ENCODE measurements around the gene ABL2.
"Not testable (repeated sequence)": the region's sequence is repeated elsewhere in the genome, so short reads cannot be mapped to it uniquely, and the experiment has no call there.

Gene ABL2

DNA sequence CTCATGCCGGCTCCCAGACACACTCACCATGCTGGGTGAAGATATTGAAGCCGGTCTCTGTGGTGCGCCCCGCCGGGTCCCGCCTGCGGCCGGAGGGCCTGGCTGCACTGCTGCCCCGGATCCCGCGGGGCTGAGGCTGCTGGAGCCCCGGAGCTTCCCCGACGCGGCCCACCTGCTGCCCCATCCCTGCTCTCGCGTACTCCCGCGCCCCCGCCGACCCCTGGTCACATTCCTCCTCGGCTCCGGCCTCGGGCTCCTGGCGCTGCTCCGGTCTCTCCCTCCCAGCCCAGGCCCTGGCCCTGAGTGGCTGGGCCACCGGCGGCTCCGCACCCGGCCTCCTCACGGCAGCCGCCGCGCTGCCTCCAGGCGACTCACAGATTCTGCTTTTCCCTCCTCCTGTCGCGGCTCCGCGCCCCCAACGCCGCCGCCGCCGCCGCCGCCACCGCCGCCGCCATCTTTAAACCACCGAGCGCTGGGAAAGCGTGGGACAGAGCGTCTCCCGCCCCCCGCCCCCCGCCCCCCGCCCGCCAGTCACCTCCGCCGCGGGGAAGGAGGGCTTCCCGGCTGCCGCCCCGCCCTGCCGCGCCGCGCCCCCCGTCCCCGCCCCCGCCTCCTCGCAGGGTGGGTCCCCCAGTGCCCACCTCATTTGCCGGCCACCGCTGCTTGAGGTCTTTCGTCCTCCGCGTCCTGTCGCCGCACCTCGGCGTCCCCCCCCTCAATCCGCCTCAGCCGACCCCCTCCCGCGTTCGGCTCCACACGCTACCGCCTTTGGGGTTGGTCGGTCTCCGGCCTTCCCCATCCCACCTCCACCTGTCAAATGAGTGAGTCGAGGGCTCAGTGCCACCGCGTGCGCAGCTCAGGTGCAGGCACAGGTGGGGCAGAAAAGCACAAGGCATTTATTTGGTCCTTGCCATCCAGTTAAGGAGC is at the start of gene ABL2:
TSS of gene ABL2 (minus strand) at position 464 of the 927 bp plus-strand sequence. CDS start at position 184, 280 bp downstream.
- TF ChIP-seq GATA1 (IDR thresholded peaks at IDR 0.05; ENCODE audit: low read depth, low read length): no peak
- no peak for TF ChIP-seq POLR2A (IDR thresholded peaks at IDR 0.05; ENCODE audit: low read length)
- peak; percentile 49 to 62 for DNase-seq

DNA sequence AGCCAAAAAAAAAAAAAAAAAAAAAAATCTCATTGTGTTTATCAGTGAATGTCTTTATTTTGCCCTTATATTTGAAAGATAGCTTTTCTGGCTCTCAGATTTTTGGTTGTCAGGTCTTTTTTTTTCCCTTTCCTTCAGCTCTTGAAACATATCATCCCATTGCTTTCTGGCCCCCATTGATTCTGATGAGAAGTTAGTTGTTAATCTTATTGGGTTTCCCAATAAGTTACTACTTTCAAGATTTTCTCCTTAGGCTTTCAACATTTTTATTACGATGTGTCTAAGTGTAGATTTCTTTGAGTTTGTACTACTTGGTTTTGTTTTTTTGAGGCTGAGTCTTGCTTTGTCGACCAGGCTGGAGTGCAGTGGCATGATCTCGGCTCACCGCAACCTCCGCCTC is 49.4 kb upstream of the ABL2 start:
- no peak for TF ChIP-seq GATA1 (IDR thresholded peaks at IDR 0.05; ENCODE audit: low read depth, low read length)
- no peak for TF ChIP-seq POLR2A (IDR thresholded peaks at IDR 0.05; ENCODE audit: low read length)
- no peak for DNase-seq

DNA sequence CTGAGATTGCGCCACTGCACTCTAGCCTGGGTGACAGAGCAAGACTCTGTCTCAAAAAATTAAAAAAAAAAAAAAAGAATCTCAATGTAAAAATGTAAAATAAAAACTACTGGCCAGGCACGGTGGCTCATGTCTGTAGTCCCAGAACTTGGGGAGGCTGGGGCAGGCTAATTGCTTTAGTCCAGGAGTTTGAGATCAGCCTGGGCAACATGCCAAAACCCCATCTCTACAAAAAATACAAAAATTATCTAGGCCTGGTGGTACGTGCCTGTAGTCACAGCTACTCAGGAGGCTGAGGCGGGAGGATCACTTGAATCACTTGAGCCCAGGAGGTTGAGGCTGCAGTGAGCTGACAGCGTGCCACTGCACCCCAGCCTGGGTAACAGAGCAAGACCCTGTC is 44.9 kb upstream of the ABL2 start:
- DNase-seq: not testable (repeated sequence)

DNA sequence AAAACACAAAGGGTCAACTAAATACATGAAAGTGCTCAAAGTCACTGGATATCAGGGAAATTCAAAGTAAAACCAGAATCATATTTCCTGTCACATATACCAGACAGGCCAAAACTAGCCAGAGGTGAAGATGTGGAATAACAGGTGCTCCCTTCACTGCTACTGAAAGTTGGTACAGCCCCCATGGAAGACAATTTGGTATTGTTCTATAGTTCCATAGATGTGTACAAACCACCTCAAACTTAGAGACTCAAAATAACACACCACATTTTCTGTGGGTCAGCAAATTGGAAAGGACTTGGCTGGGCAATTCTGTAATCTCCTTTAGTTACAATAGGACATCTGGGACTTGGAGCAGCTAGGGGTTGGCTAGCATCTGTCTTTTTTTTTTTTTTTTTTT is 39.6 kb upstream of the ABL2 start:
- no peak for DNase-seq
- no peak for TF ChIP-seq POLR2A (IDR thresholded peaks at IDR 0.05; ENCODE audit: low read length)

DNA sequence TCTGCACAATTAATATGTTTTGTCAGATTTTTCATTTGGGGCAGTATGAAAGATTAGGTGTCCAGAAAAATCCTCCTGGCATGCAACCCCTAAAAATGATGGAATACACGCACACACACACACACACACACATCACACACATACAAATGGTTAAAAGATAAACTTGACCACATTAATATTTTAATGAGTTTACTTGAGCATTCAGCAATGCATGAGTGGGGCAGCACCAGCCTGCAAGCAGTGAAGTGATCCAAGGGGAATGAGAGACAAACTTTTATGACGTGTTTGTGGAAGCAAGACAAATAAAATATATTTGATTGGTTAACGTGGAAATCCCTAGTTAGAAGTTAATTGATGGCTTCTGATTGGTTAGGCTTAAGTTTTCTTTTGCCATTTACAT is 35.0 kb upstream of the ABL2 start:
- TF ChIP-seq GATA1 (IDR thresholded peaks at IDR 0.05; ENCODE audit: low read depth, low read length): no peak
- TF ChIP-seq POLR2A (IDR thresholded peaks at IDR 0.05; ENCODE audit: low read length): no peak

DNA sequence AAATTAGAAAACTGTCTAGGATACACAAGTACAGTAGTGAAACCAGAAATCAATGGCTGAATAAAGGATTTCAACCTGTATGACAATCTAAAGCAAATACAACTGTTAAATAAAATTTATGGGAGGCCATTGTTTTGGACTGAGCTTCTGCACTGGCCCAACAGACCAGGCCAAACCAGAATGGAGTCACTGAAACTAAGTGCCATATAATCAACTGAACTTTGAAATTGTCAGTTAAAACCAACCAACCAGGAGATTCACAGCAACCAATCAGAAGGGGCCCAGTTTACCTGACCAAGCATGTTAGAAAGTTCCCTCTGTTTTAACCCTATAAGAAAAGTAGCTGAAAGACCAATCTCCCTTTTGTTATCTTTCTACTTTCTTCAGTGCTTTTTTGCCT is 33.6 kb upstream of the ABL2 start:
- TF ChIP-seq POLR2A (IDR thresholded peaks at IDR 0.05; ENCODE audit: low read length) (no peak), GATA1 (IDR thresholded peaks at IDR 0.05; ENCODE audit: low read depth, low read length) (no peak)
- no peak for DNase-seq

More for the DNA sequence above, 35.0 kb upstream of the ABL2 start:
- DNase-seq: no peak

DNA sequence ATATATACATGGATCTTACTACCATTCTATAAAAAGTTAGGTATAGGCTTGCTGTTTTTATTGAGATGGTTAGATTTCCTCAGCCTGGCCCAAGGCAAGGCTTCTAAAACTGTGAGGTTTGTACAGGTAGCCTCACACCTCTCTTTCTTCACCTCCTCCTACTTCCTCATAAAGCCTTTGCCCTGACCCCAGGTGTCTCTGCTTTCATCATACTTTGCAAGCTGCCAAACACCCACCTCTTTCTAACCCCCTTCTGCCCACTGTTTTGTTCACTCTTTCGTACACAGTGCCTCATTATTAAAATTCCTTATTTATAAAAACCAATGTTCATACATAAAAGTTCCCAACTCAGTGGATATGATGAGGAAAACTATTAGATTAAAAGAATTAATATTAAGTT is 32.7 kb upstream of the ABL2 start:
- no peak for DNase-seq
- no peak for TF ChIP-seq POLR2A (IDR thresholded peaks at IDR 0.05; ENCODE audit: low read length)
- no peak for TF ChIP-seq GATA1 (IDR thresholded peaks at IDR 0.05; ENCODE audit: low read depth, low read length)

DNA sequence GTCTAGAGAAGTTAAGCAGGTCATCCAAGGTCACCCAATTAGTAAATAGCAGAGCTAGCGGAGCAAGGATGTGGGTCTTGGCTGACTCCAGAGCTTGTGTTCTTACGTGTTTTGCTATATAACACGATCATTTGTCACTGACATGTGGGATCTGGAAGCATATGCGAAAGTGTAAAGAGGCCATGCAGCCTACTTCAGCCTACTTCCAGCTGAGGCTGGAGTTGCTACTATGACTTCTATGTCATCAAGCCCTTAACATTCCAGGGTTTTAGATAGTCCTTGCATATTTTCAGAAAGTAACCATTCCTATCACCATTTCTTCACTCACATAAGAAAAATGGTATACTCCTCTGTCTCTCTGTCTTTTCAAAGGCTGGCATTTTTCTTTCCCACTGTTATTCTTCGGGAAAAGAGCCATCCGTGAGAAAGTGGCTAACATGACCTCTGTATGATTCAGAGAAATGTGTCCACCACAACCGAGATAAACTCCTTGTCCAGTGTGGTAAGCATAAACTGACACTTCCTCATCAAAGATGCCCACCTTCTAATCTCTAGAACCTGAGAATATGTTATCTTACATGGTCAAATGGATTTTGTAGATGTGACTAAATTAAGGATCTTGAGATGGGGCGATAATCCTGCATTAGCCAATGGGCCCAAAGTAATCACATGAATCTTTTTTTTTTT is 24.0 kb upstream of the ABL2 start:
- TF ChIP-seq POLR2A (IDR thresholded peaks at IDR 0.05; ENCODE audit: low read length): no peak
- no peak for TF ChIP-seq GATA1 (IDR thresholded peaks at IDR 0.05; ENCODE audit: low read depth, low read length)
- DNase-seq: no peak

- no peak for DNase-seq
- TF ChIP-seq POLR2A (IDR thresholded peaks at IDR 0.05; ENCODE audit: low read length) (no peak), GATA1 (IDR thresholded peaks at IDR 0.05; ENCODE audit: low read depth, low read length) (no peak)
Observed at GRCh38 chr1:179252606-179253005, 23.1 kb upstream of the ABL2 start.

- TF ChIP-seq POLR2A (IDR thresholded peaks at IDR 0.05; ENCODE audit: low read length): no peak
- no peak for TF ChIP-seq GATA1 (IDR thresholded peaks at IDR 0.05; ENCODE audit: low read depth, low read length)
- DNase-seq: peak in 1 of 2 experiments; percentile 15
Observed at GRCh38 chr1:179251675-179252074, 22.2 kb upstream of the ABL2 start.

GRCh38 chr1:179247923-179248322 is 18.4 kb upstream of the ABL2 start:
- no peak for DNase-seq
- no peak for TF ChIP-seq POLR2A (IDR thresholded peaks at IDR 0.05; ENCODE audit: low read length)
- no peak for TF ChIP-seq GATA1 (IDR thresholded peaks at IDR 0.05; ENCODE audit: low read depth, low read length)

DNA sequence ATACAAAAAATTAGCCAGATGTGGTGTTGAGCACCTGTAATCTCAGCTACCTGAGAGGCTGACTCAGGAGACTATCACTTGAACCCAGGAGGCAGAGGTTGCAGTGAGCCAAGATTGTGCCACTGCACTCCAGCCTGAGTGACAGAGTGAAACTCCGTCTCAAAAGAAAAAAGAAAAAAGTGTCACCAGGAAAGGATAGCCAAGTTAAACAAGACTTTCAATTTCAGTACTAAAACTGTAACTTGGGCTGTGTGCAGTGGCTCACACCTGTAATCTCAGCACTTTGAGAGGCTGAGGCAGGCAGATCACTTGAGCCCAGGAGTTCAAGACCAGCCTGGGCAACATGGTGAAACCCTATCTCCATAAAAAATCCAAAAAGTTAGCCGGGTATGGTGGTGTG is 15.9 kb upstream of the ABL2 start:
- DNase-seq: not testable (repeated sequence)

- TF ChIP-seq POLR2A (IDR thresholded peaks at IDR 0.05; ENCODE audit: low read length) (no peak), GATA1 (IDR thresholded peaks at IDR 0.05; ENCODE audit: low read depth, low read length) (no peak)
- DNase-seq: no peak
Observed at GRCh38 chr1:179241530-179242097, 12.1 kb upstream of the ABL2 start.

DNA sequence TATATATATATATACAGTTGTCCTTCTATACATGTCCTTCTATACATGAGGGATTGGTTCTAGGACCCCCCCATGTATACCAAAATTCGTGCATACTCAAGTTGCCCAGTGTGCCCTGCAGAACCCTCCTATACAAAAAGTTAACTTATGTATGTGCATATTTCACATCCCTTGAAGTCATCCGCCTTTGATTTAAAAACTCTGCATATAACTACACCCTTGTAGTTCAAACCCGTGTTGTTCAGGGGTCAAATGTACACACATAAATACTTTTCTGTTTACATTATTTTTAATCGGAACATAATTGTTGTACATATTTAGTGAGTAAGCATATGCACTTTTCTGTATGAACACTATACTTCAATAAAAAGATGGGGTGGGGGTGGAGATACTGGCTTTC is 7.7 kb upstream of the ABL2 start:
- TF ChIP-seq GATA1 (IDR thresholded peaks at IDR 0.05; ENCODE audit: low read depth, low read length): no peak
- TF ChIP-seq POLR2A (IDR thresholded peaks at IDR 0.05; ENCODE audit: low read length): no peak
- no peak for DNase-seq

- no peak for DNase-seq
- TF ChIP-seq GATA1 (IDR thresholded peaks at IDR 0.05; ENCODE audit: low read depth, low read length) (no peak), POLR2A (IDR thresholded peaks at IDR 0.05; ENCODE audit: low read length) (no peak)
Observed at GRCh38 chr1:179234863-179235262, 5.4 kb upstream of the ABL2 start.

All from erythroblast (primary cell).